Neuronal stem cell (in vitro differentiated cells): Measurements from ENCODE around the gene ANKS1A.

Experiments
- DNase-seq: peaks from one replicate; pipeline ENCODE4 v3.0.0-alpha.2; 2013; ENCODE audit warnings: low spot score
- H2AFZ ChIP-seq: one replicate; pipeline ENCODE4 v1.6.1; 2013; ENCODE audit warnings: mild to moderate bottlenecking, low read length, inconsistent platforms
- H2AK5ac ChIP-seq: 2 replicates; pipeline ENCODE4 v1.6.1; 2013; ENCODE audit warnings: low read depth, mild to moderate bottlenecking, inconsistent platforms, low read length, moderate library complexity, mixed read lengths
- H2BK120ac ChIP-seq: 2 replicates; pipeline ENCODE4 v1.6.1; 2013; ENCODE audit warnings: low read depth, mild to moderate bottlenecking, inconsistent platforms, low read length, moderate library complexity, mixed read lengths
- H2BK12ac ChIP-seq: one replicate; pipeline ENCODE4 v1.6.1; 2013; ENCODE audit warnings: low read length, inconsistent platforms
- H2BK15ac ChIP-seq: 2 replicates; pipeline ENCODE4 v1.6.1; 2013; ENCODE audit warnings: mild to moderate bottlenecking, low read length, inconsistent platforms, mixed read lengths
- H2BK5ac ChIP-seq: one replicate; pipeline ENCODE4 v1.6.1; 2013; ENCODE audit warnings: inconsistent platforms, mild to moderate bottlenecking, low read length, moderate library complexity
- H3K14ac ChIP-seq: one replicate; pipeline ENCODE4 v1.6.1; 2013; ENCODE audit warnings: low read length, inconsistent platforms
- H3K18ac ChIP-seq: 2 replicates; pipeline ENCODE4 v1.6.1; 2013; ENCODE audit warnings: low read length, inconsistent platforms
- H3K23ac ChIP-seq: 2 replicates; pipeline ENCODE4 v1.6.1; 2013; ENCODE audit warnings: low read depth, mild to moderate bottlenecking, mixed read lengths, low read length, inconsistent platforms; ENCODE audit not compliant: poor library complexity
- H3K27ac ChIP-seq: replicated peaks from 3 replicates; pipeline ENCODE4 v1.5.1; 2013; ENCODE audit warnings: low read length, inconsistent platforms
- H3K27me3 ChIP-seq, 3 experiments: 2 replicates each; pipeline ENCODE4 v1.6.1; 2013; ENCODE audit warnings: low read length in 3 of 3, mild to moderate bottlenecking in 2 of 3, inconsistent platforms in 1 of 3, low read depth in 1 of 3, mixed read lengths in 1 of 3, moderate library complexity in 1 of 3; ENCODE audit not compliant: control insufficient read depth in 3 of 3, insufficient read depth in 3 of 3
- H3K36me3 ChIP-seq, 2 donors: replicated peaks in 1 of 2; 2 replicates each; pipeline ENCODE4 v1.6.1; 2013; ENCODE audit warnings: low read length in 2 of 2; ENCODE audit not compliant: control insufficient read depth in 2 of 2, insufficient read depth in 2 of 2
- H3K4ac ChIP-seq: 2 replicates; pipeline ENCODE4 v1.6.1; 2013; ENCODE audit warnings: inconsistent platforms, mild to moderate bottlenecking, low read length, moderate library complexity
- H3K4me1 ChIP-seq, 2 donors: 1 replicate in 1 of 2; 2 replicates in 1 of 2; pipeline ENCODE4 v1.6.1; 2013; ENCODE audit warnings: low read length in 2 of 2, low read depth in 1 of 2; ENCODE audit not compliant: control insufficient read depth in 2 of 2, insufficient read depth in 1 of 2
- H3K4me2 ChIP-seq: one replicate; pipeline ENCODE4 v1.6.1; 2013; ENCODE audit warnings: mild to moderate bottlenecking, low read length, inconsistent platforms; ENCODE audit not compliant: insufficient read depth, poor library complexity, severe bottlenecking
- H3K4me3 ChIP-seq, 2 donors: 2 replicates each; pipeline ENCODE4 v1.5.1; 2013; ENCODE audit warnings: low read length in 2 of 2, mild to moderate bottlenecking in 2 of 2, inconsistent platforms in 1 of 2, moderate library complexity in 1 of 2
- H3K79me1 ChIP-seq: one replicate; pipeline ENCODE4 v1.6.1; 2013; ENCODE audit warnings: low read depth, mild to moderate bottlenecking, inconsistent platforms, low read length, moderate library complexity
- H3K9ac ChIP-seq: one replicate; pipeline ENCODE4 v1.6.1; 2013; ENCODE audit warnings: mild to moderate bottlenecking, low read depth, low read length, inconsistent platforms; ENCODE audit not compliant: poor library complexity
- H3K9me3 ChIP-seq, 2 donors: replicated peaks in 1 of 2; 2 replicates each; pipeline versions ENCODE3 to v1.6.1; 2013; ENCODE audit warnings: low read length in 2 of 2, mild to moderate bottlenecking in 2 of 2, inconsistent platforms in 1 of 2, low read depth in 1 of 2, mixed read lengths in 1 of 2, moderate library complexity in 1 of 2; ENCODE audit not compliant: control insufficient read depth in 2 of 2, insufficient read depth in 1 of 2
- H4K8ac ChIP-seq: one replicate; pipeline ENCODE4 v1.6.1; 2013; ENCODE audit warnings: low read depth, mild to moderate bottlenecking, inconsistent platforms, low read length, moderate library complexity
- H4K91ac ChIP-seq: one replicate; pipeline ENCODE4 v1.6.1; 2013; ENCODE audit warnings: low read length, low read depth, mild to moderate bottlenecking, inconsistent platforms; ENCODE audit not compliant: poor library complexity
- WGBS, 2 donors: extraction: QIAGEN DNeasy Blood & Tissue Kit; methylation state at CpG; one replicate each; pipeline ENCODE4 v1.1.7; 2013; ENCODE audit warnings: missing lambda C conversion rate in 2 of 2, mixed read lengths in 1 of 2; ENCODE audit not compliant: insufficient read length in 2 of 2, insufficient replicate concordance in 1 of 2; ENCODE audit errors: extremely low coverage in 2 of 2; 5-methylcytosine and 5-hydroxymethylcytosine counted together

Gene ANKS1A

DNA sequence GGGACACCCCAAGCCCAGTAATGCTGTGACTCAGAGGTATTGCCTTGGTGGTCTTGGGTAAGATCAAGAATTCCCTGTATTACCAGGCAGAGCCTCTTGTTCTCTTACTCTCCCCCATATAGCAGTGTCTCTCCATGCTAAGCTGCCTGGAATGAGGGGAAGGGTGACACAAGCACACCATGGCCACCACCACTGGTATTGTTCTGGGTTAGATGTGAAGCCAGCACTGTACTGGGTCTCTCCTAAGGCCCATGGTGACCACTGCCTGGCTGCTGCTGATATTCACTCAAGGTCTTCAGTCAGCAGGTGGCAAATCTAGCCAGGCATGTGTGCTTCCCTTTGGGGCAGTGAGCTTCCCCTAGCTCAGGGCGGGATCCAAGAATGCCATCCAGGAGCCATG is 37.7 kb upstream of the ANKS1A start:
- no peak overlapping the region for H2BK120ac ChIP-seq
- H3K4me1 ChIP-seq = no peaks in the 10 kb centered on the region
- no peak overlapping the region for H3K4ac ChIP-seq
- H3K36me3 ChIP-seq = peaks cover 9 to 62% of the 10 kb centered on the region in 2 donors
- H2BK15ac ChIP-seq = no peak overlapping the region
- no peak overlapping the region for H4K91ac ChIP-seq
- no peaks in the 10 kb centered on the region for H3K27me3 ChIP-seq
- no peak overlapping the region for H4K8ac ChIP-seq
- H3K18ac ChIP-seq = no peak overlapping the region
- H3K9ac ChIP-seq = no peak overlapping the region
- DNase-seq = no peak
- H3K14ac ChIP-seq = no peak overlapping the region
- no peak overlapping the region for H3K27ac ChIP-seq
- H2BK5ac ChIP-seq = no peak overlapping the region
- H3K23ac ChIP-seq = no peak overlapping the region
- H3K4me2 ChIP-seq = no peak overlapping the region
- H3K4me3 ChIP-seq = no peak overlapping the region
- no peaks in the 10 kb centered on the region for H3K9me3 ChIP-seq
- no peak overlapping the region for H2AFZ ChIP-seq
- no peak overlapping the region for H2BK12ac ChIP-seq
- WGBS, 2 donors = no CpG with 5 or more reads among the region's 1 CpG
- H2AK5ac ChIP-seq = no peak overlapping the region
- H3K79me1 ChIP-seq = no peaks in the 10 kb centered on the region

DNA sequence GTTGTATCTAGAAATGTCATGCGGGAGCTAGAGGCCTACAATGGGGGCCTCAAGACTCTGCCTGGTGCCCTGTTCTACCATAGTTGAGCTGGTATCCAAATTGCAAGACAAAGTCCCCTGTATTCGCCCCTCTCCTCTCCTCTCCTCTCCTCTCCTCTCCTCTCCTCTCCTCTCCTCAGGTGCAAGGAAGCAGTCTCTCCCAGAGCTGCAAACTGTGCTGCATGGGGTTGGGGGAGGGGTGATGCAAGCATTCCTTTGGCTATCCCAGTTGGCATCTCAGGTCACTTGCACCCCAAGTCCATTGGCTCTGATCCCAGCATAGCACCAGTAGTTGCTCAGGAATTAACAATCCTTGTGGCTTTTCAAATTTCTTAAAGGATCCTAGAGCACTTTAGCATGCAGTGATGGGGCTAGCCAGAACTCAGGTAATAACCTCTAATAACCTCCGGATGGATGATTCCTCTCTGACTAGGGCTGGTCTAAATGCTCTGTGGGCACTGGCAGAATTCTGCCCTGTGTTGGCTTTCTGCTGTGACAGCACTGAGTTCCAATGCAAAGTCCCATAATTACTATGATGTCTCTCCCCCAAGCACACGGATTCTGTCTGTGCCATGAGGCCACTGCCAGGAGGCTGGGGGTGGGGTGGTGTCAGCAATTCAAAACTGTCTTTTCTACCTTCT is 36.5 kb upstream of the ANKS1A start:
- H2BK5ac ChIP-seq = no peak overlapping the region
- no peak overlapping the region for H4K8ac ChIP-seq
- no peak for DNase-seq
- H3K23ac ChIP-seq = no peak overlapping the region
- no peaks in the 10 kb centered on the region for H3K79me1 ChIP-seq
- H4K91ac ChIP-seq = no peak overlapping the region
- no peak overlapping the region for H2AK5ac ChIP-seq
- no peak overlapping the region for H2BK120ac ChIP-seq
- H3K27ac ChIP-seq = no peak overlapping the region
- H3K9me3 ChIP-seq = no peaks in the 10 kb centered on the region
- no peaks in the 10 kb centered on the region for H3K27me3 ChIP-seq
- WGBS, 2 donors = no CpG with 5 or more reads among the region's 4 CpGs
- H3K4me2 ChIP-seq = no peak overlapping the region
- H3K4ac ChIP-seq = no peak overlapping the region
- no peak overlapping the region for H2AFZ ChIP-seq
- H3K4me3 ChIP-seq = no peak overlapping the region
- H2BK12ac ChIP-seq = no peak overlapping the region
- no peak overlapping the region for H3K14ac ChIP-seq
- H3K4me1 ChIP-seq = no peaks in the 10 kb centered on the region
- H3K18ac ChIP-seq = no peak overlapping the region
- H3K9ac ChIP-seq = no peak overlapping the region
- H3K36me3 ChIP-seq = peaks cover 16 to 74% of the 10 kb centered on the region in 2 donors
- no peak overlapping the region for H2BK15ac ChIP-seq

DNA sequence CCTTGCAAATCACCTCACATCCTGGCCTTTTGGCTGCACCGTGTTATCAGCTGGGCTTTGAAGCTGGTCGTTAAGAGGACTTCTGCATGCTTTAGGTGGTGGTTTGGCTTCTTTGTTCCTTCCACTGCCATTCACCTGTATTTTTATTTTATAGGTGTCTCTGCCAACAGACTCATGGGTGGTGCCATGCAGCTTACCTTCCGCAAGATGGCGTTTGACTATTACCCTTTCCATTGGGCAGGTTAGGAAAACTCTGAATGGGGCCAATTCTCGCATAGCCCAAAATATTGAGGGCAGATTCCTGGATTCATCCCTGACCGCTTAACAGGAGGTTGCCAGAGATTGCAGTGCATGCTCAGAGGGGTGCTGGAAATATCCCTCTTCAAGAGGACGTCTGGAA is 33.6 kb upstream of the ANKS1A start:
- no peak for DNase-seq
- Histone ChIP-seq H3K79me1 (no peaks in the 10 kb centered on the region), H2BK5ac (no peak overlapping the region), H3K18ac (no peak overlapping the region), H4K8ac (no peak overlapping the region), H3K36me3 (peaks cover 31 to 93% of the 10 kb centered on the region in 2 donors), H3K9ac (no peak overlapping the region), H2AK5ac (no peak overlapping the region), H3K4me1 (no peaks in the 10 kb centered on the region), H3K14ac (no peak overlapping the region), H2AFZ (no peak overlapping the region), H3K4me3 (no peak overlapping the region), H3K27ac (no peak overlapping the region), H2BK12ac (no peak overlapping the region), H4K91ac (no peak overlapping the region), H3K4me2 (no peak overlapping the region), H3K9me3 (no peaks in the 10 kb centered on the region), H3K27me3 (no peaks in the 10 kb centered on the region), H2BK120ac (no peak overlapping the region), H2BK15ac (no peak overlapping the region), H3K23ac (no peak overlapping the region), H3K4ac (no peak overlapping the region)
- no CpG with 5 or more reads among the region's 7 CpGs for WGBS, 2 donors

DNA sequence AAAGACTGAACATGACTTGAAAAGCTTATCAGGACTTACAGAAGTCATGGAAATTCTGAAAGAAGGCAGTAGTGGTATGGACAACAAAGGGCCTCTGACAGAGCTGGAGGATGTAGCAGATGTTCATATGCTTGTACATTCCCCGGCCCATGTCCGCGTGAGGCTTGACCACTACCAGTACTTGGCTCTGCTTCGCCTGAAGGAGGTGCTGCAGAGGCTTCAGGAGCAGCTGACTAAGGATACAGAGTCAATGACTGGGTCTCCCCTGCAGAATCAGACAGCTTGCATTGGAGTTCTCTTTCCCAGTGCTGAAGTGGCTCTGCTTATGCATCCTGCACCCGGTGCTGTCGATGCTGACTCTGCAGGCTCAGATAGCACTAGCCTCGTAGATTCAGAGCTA is 30.4 kb upstream of the ANKS1A start:
- Histone ChIP-seq H3K9me3 (no peaks in the 10 kb centered on the region), H3K4me2 (no peak overlapping the region), H3K4me3 (no peak overlapping the region), H3K14ac (no peak overlapping the region), H4K91ac (no peak overlapping the region), H2BK15ac (no peak overlapping the region), H3K27me3 (no peaks in the 10 kb centered on the region), H3K36me3 (peaks cover 27 to 85% of the 10 kb centered on the region in 2 donors), H3K4me1 (no peaks in the 10 kb centered on the region), H3K18ac (no peak overlapping the region), H4K8ac (no peak overlapping the region), H2BK5ac (no peak overlapping the region), H3K4ac (no peak overlapping the region), H2AFZ (no peak overlapping the region), H3K9ac (no peak overlapping the region), H2BK120ac (no peak overlapping the region), H3K79me1 (no peaks in the 10 kb centered on the region), H2BK12ac (no peak overlapping the region), H2AK5ac (no peak overlapping the region), H3K27ac (no peak overlapping the region), H3K23ac (peak overlapping the region; percentile 28)
- no CpG with 5 or more reads among the region's 7 CpGs for WGBS, 2 donors
- no peak for DNase-seq
